HepG2 (cell line): ENCODE results near the gene DAG1. TPM values are rescaled to one million over a fixed set of nuclear protein-coding genes. Genes with fewer than 3 reads are reported as not detected.

Source experiments
- AFF4 ChIP-seq: sonication (generic); formaldehyde crosslinking; IDR thresholded peaks from 2 replicates; pipeline ENCODE4 v1.4.0; 2020; ENCODE audit warnings: missing genetic modification reagents
- HOXD1 ChIP-seq: sonication (generic); formaldehyde crosslinking; IDR thresholded peaks from 2 replicates; pipeline ENCODE4 v1.5.0; 2020; ENCODE audit warnings: missing genetic modification reagents
- KDM5A ChIP-seq: fragments of 200-600 bp; sonication (generic); IDR thresholded peaks from 2 replicates; pipeline ENCODE4 v1.7.0; 2018; ENCODE audit warnings: antibody characterized with exemption, mild to moderate bottlenecking, low read length, borderline replicate concordance
- KLF11 ChIP-seq: IDR thresholded peaks from 2 replicates; pipeline ENCODE4 v1.6.1; 2016; ENCODE audit warnings: missing compliant biosample characterization
- MTF2 ChIP-seq: sonication (generic); formaldehyde crosslinking; IDR thresholded peaks from 2 replicates; pipeline ENCODE4 v1.5.0; 2020; ENCODE audit warnings: missing genetic modification reagents, borderline replicate concordance
- SP1 ChIP-seq, 2 experiments: fragments of 450-650 bp in 1 of 2; sonication (generic) in 1 of 2; formaldehyde crosslinking in 1 of 2; IDR thresholded peaks; 2 replicates each; pipeline versions ENCODE4 v1.4.0 to v1.6.1; 2016 to 2020; ENCODE audit warnings: missing genetic modification reagents in 1 of 2
- TEAD2 ChIP-seq: sonication (generic); formaldehyde crosslinking; IDR thresholded peaks from 2 replicates; pipeline ENCODE4 v1.9.0; 2021; ENCODE audit warnings: missing genetic modification reagents
- ZBTB39 ChIP-seq: sonication (generic); formaldehyde crosslinking; IDR thresholded peaks from 2 replicates; pipeline ENCODE4 v1.5.0; 2020; ENCODE audit warnings: missing genetic modification reagents
- ZNF33B ChIP-seq: sonication (generic); formaldehyde crosslinking; IDR thresholded peaks from 2 replicates; pipeline ENCODE4 v1.5.1; 2020; ENCODE audit warnings: mild to moderate bottlenecking, missing genetic modification reagents
- ZNF761 ChIP-seq: sonication (generic); formaldehyde crosslinking; conservative IDR thresholded peaks from 2 replicates; pipeline ENCODE4 v1.4.0; 2020; ENCODE audit warnings: mild to moderate bottlenecking, missing genetic modification reagents
- ZNF800 ChIP-seq: sonication (generic); formaldehyde crosslinking; IDR thresholded peaks from 2 replicates; pipeline ENCODE4 v1.4.0; 2020; ENCODE audit warnings: missing genetic modification reagents
- ZSCAN12 ChIP-seq: sonication (generic); formaldehyde crosslinking; IDR thresholded peaks from 2 replicates; pipeline ENCODE4 v1.9.0; 2021; ENCODE audit warnings: mild to moderate bottlenecking, missing genetic modification reagents
- polyA plus RNA-seq, 8 experiments: library from polyadenylated mRNA; depleted of rRNA in 3 of 8; stranded (reverse) in 7 of 8; unstranded in 1 of 8; fragments of >200 nt; fragmentation: Illumina TruSeq in 4 of 8; extraction: Trizol in 4 of 8; gene quantifications; 2 replicates each; pipeline versions ENCODE4 v1.2.1 to v1.2.3, GENCODE V29; 2011 to 2016; ENCODE audit warnings: low read depth in 4 of 8, missing spikeins in 1 of 8, mixed read lengths in 1 of 8; ENCODE audit not compliant: insufficient read depth in 1 of 8
- total RNA-seq, 5 experiments: library from RNA; depleted of rRNA; stranded (reverse); fragments of >200 nt; fragmentation: Illumina TruSeq; extraction: Trizol; gene quantifications; 2 replicates each; pipeline ENCODE4 v1.2.3, GENCODE V29; 2016; ENCODE audit warnings: low read depth in 1 of 5
- TF ChIP-seq, protein P1 (sequence below): sonication (generic); formaldehyde crosslinking; IDR thresholded peaks from 2 replicates; pipeline ENCODE4 v1.5.1; 2020; ENCODE audit warnings: mild to moderate bottlenecking, moderate library complexity, missing genetic modification reagents
- TF ChIP-seq, protein P2 (sequence below): sonication (generic); formaldehyde crosslinking; IDR thresholded peaks from 2 replicates; pipeline ENCODE4 v1.4.0; 2020; ENCODE audit warnings: missing genetic modification reagents
- TF ChIP-seq, protein P3 (sequence below): fragments of 450-650 bp; IDR thresholded peaks from 2 replicates; pipeline ENCODE4 v1.6.1; 2017

DAG1 gene
- total and polyA plus RNA-seq, 2 of the 13 experiments (the other 11 are each of a cell fraction or from before 2014, with no cell fraction given), result 47.3 to 50.4 TPM

- TF ChIP-seq ZNF800 (CRISPR knock-in tag) (no peak), ZNF761 (CRISPR knock-in tag) (no peak), KLF11 (CRISPR knock-in tag) (no peak), HOXD1 (no peak), MTF2 (CRISPR knock-in tag) (no peak), ZNF33B (CRISPR knock-in tag) (no peak), AFF4 (CRISPR knock-in tag) (no peak), TEAD2 (CRISPR knock-in tag) (no peak), SP1 (IDR thresholded peaks at IDR 0.05) (no peak), SP1 (CRISPR knock-in tag; IDR thresholded peaks at IDR 0.05) (peak; percentile 93), ZBTB39 (CRISPR knock-in tag) (no peak), ZSCAN12 (no peak), KDM5A (no peak)
- TF ChIP-seq, protein P1, sequence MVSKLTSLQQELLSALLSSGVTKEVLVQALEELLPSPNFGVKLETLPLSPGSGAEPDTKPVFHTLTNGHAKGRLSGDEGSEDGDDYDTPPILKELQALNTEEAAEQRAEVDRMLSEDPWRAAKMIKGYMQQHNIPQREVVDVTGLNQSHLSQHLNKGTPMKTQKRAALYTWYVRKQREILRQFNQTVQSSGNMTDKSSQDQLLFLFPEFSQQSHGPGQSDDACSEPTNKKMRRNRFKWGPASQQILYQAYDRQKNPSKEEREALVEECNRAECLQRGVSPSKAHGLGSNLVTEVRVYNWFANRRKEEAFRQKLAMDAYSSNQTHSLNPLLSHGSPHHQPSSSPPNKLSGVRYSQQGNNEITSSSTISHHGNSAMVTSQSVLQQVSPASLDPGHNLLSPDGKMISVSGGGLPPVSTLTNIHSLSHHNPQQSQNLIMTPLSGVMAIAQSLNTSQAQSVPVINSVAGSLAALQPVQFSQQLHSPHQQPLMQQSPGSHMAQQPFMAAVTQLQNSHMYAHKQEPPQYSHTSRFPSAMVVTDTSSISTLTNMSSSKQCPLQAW, result peak; percentile 83
- TF ChIP-seq, protein P2, sequence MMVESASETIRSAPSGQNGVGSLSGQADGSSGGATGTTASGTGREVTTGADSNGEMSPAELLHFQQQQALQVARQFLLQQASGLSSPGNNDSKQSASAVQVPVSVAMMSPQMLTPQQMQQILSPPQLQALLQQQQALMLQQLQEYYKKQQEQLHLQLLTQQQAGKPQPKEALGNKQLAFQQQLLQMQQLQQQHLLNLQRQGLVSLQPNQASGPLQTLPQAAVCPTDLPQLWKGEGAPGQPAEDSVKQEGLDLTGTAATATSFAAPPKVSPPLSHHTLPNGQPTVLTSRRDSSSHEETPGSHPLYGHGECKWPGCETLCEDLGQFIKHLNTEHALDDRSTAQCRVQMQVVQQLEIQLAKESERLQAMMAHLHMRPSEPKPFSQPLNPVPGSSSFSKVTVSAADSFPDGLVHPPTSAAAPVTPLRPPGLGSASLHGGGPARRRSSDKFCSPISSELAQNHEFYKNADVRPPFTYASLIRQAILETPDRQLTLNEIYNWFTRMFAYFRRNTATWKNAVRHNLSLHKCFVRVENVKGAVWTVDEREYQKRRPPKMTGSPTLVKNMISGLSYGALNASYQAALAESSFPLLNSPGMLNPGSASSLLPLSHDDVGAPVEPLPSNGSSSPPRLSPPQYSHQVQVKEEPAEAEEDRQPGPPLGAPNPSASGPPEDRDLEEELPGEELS (CRISPR knock-in tag), result peak; percentile 61; the same call in 1 of the 2 replicates
- TF ChIP-seq, protein P3, sequence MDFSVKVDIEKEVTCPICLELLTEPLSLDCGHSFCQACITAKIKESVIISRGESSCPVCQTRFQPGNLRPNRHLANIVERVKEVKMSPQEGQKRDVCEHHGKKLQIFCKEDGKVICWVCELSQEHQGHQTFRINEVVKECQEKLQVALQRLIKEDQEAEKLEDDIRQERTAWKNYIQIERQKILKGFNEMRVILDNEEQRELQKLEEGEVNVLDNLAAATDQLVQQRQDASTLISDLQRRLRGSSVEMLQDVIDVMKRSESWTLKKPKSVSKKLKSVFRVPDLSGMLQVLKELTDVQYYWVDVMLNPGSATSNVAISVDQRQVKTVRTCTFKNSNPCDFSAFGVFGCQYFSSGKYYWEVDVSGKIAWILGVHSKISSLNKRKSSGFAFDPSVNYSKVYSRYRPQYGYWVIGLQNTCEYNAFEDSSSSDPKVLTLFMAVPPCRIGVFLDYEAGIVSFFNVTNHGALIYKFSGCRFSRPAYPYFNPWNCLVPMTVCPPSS, result no peak
Observed at GRCh38 chr3:49539659-49540560, 69.8 kb downstream of the DAG1 start (continued).
